HG02970 (cell line): Measurements from ENCODE around the gene PIP5KL1.

Experiments
- ATAC-seq: cut with Tn5 transposase; IDR thresholded peaks from one replicate; pipeline ENCODE4 v1.9.1; 2021; ENCODE audit warnings: mild to moderate bottlenecking, moderate library complexity, moderate number of reproducible peaks; ENCODE audit not compliant: unreplicated experiment, low FRiP score

Gene PIP5KL1

GRCh38 chr9:127877566-127877998, 53.0 kb downstream of the PIP5KL1 start, which contains the start of gene AK1:
Gene AK1, minus strand, starts transcription at chr9:127877675. Its CDS starts 3,058 bp downstream, at chr9:127874617.
- ATAC-seq, result no peak

- no peak for ATAC-seq
These were observed 53.6 kb downstream of the PIP5KL1 start for GRCh38 chr9:127876764-127877562.

- ATAC-seq, result no peak
These were observed 54.4 kb downstream of the PIP5KL1 start for GRCh38 chr9:127876026-127876763.

GRCh38 chr9:127875306-127875966, 55.1 kb downstream of the PIP5KL1 start:
- ATAC-seq, result no peak

GRCh38 chr9:127874301-127875221, 56.0 kb downstream of the PIP5KL1 start:
- ATAC-seq, result no peak

GRCh38 chr9:127873886-127874285, 56.7 kb downstream of the PIP5KL1 start:
- ATAC-seq, result no peak

- no peak for ATAC-seq
These were observed 57.3 kb downstream of the PIP5KL1 start for GRCh38 chr9:127873223-127873691.

GRCh38 chr9:127872369-127873222, 58.0 kb downstream of the PIP5KL1 start:
- ATAC-seq, result no peak

- ATAC-seq, result no peak
These were observed 59.0 kb downstream of the PIP5KL1 start for GRCh38 chr9:127871531-127871930.

- no peak for ATAC-seq
These were observed 59.7 kb downstream of the PIP5KL1 start for GRCh38 chr9:127870887-127871286.
